ENCODE measurements around the gene ANO2. TPM values are rescaled to one million over a fixed set of nuclear protein-coding genes. Genes with fewer than 3 reads are reported as not detected.

ANO2 gene
- total and polyA plus RNA-seq, 7 donors, result 1.3 to 9.3 (median 4.2) TPM

DNA sequence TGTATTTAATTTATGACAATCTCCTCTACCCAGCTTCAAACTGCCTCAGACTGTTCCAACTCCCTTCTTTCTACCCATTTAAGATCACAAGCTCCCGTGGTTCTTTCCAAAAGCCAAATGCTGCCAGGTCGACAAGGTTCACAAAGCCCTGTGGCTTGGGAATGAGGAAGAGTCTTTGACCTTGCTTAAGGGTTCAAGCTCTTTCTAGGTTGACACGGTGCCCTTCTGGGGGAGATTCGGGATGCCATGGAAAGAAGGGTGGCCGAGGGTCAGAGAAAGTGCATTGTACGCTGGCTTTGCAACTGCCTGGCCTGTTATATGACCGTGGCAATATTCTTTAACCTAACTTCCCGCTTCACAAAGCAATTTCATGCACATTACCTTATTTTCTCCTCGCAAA, 239.3 kb downstream of the ANO2 start:
- WGBS, 3 donors, result 35 to 40% (median 40%) methylated on average over 9 of the region's 9 CpGs
- DNase-seq, result no peak

DNA sequence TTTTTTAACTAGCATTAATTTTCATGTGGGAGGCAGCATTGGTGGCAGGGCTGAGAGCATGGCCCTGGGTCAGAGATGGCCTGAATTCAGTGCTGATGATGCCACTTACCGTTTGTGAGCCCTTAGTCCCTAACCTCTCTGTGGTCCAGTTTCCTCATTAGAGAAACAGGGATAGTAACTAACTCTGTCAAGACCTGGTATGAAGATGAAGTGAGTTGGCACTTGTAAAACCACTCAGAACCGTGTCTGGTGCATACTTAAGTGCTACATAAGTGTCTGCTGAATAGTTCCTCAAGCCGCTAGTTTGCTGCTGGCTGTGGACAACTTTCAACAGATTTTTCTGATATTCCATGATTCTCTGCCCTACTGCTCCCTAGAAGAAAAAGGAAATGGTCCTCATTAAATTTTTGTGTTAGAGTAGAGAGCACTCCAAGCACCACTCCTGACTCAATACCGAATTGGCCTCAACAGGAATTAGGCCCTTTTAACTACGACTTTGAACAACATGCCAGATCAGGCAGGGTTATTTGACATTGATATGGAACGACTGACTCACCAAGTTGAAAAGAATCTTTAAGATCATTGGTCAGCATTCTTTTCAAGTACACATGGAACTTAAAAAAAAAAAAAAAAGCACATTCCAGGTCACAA, 250.2 kb downstream of the ANO2 start:
- ATAC-seq, result no peak

More for the DNA sequence above, 239.3 kb downstream of the ANO2 start:
- intact Hi-C loops (cut with DNase I), result no loop called here
- no peak overlapping the region for H3K4me3 ChIP-seq
- no peaks in the 10 kb centered on the region for H3K36me3 ChIP-seq (ENCODE audit: insufficient read depth in 1 of 2, low read depth in 1 of 2)
- TF ChIP-seq, protein P1, sequence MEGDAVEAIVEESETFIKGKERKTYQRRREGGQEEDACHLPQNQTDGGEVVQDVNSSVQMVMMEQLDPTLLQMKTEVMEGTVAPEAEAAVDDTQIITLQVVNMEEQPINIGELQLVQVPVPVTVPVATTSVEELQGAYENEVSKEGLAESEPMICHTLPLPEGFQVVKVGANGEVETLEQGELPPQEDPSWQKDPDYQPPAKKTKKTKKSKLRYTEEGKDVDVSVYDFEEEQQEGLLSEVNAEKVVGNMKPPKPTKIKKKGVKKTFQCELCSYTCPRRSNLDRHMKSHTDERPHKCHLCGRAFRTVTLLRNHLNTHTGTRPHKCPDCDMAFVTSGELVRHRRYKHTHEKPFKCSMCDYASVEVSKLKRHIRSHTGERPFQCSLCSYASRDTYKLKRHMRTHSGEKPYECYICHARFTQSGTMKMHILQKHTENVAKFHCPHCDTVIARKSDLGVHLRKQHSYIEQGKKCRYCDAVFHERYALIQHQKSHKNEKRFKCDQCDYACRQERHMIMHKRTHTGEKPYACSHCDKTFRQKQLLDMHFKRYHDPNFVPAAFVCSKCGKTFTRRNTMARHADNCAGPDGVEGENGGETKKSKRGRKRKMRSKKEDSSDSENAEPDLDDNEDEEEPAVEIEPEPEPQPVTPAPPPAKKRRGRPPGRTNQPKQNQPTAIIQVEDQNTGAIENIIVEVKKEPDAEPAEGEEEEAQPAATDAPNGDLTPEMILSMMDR (IDR thresholded peaks at IDR 0.05), result no peak
- H3K27ac ChIP-seq, result no peak overlapping the region
- no peaks in the 10 kb centered on the region for H3K27me3 ChIP-seq (ENCODE audit: insufficient read depth in 3 of 3, low read length in 2 of 3)
- no peak for ATAC-seq
- H3K9me3 ChIP-seq, result no peaks in the 10 kb centered on the region
- no peaks in the 10 kb centered on the region for H3K4me1 ChIP-seq

DNA sequence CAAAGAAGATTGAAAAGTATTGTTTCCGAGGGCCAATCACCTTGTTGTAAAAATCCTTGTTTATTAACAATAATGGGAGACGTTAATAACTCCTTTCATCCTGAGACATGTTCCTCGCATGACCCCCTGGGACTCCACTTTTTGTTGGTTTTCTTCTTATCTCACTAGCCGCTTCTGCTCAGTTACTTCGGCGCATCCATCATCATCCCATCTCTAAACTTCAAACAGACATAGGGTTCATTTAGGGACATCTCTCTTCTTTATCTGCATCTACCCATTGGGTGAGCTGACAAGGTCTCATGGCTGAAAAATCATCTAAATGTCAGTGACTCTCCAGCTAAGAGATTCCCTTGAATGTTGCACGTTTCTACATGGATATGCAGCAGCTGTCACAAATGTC, 252.2 kb downstream of the ANO2 start:
- ATAC-seq, result no peak
- no peak for DNase-seq
- WGBS, 3 donors, result 88 to 90% (median 90%) methylated on average over 7 of the region's 7 CpGs
- Histone ChIP-seq H3K27ac (no peak overlapping the region), H3K9me3 (no peaks in the 10 kb centered on the region), H3K36me3 (ENCODE audit: insufficient read depth in 1 of 2, low read depth in 1 of 2) (no peaks in the 10 kb centered on the region), H3K4me1 (no peaks in the 10 kb centered on the region), H3K27me3 (ENCODE audit: insufficient read depth in 3 of 3, low read length in 2 of 3) (peaks cover 0 to 2% (median 0%) of the 10 kb centered on the region in 3 donors), H3K4me3 (no peak overlapping the region)
- TF ChIP-seq, protein P1 (IDR thresholded peaks at IDR 0.05), result no peak
- intact Hi-C loops (cut with DNase I), result no loop called here

More for the DNA sequence above, 250.2 kb downstream of the ANO2 start:
- Histone ChIP-seq H3K27me3 (ENCODE audit: insufficient read depth in 3 of 3, low read length in 2 of 3) (peaks cover 0 to 2% (median 0%) of the 10 kb centered on the region in 3 donors), H3K4me3 (no peak overlapping the region), H3K36me3 (ENCODE audit: insufficient read depth in 1 of 2, low read depth in 1 of 2) (no peaks in the 10 kb centered on the region), H3K9me3 (no peaks in the 10 kb centered on the region), H3K4me1 (no peaks in the 10 kb centered on the region), H3K27ac (no peak overlapping the region)
- WGBS, 3 donors, result 56 to 63% (median 57%) methylated on average over 6 of the region's 6 CpGs
- intact Hi-C loops (cut with DNase I), result no loop called here
- TF ChIP-seq, protein P1 (IDR thresholded peaks at IDR 0.05), result no peak
- DNase-seq, result no peak

DNA sequence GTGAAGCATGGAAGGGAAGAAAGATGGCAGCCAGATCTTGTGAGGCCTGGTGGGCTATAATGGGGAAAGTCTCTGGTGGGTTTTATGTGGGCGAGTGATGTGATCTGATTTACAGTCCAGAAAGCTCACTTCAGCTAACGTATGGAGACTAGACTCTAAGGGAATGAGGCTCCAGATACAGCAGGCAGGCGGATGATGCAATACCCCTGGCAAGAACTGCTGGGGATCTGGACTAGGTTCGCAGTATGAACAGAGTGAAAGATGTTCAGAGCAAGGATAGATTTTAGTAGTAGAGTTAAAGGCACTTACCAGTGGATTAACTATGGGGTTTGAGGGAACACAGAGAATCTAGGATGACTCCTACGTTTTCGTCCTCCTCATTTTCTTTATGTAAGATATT, 253.1 kb downstream of the ANO2 start:
- Histone ChIP-seq H3K9me3 (no peaks in the 10 kb centered on the region), H3K36me3 (ENCODE audit: insufficient read depth in 1 of 2, low read depth in 1 of 2) (no peaks in the 10 kb centered on the region), H3K4me3 (no peak overlapping the region), H3K27me3 (ENCODE audit: insufficient read depth in 3 of 3, low read length in 2 of 3) (peaks cover 0 to 2% (median 0%) of the 10 kb centered on the region in 3 donors), H3K4me1 (no peaks in the 10 kb centered on the region), H3K27ac (no peak overlapping the region)
- intact Hi-C loops (cut with DNase I), result no loop called here
- DNase-seq (no peak), ATAC-seq (no peak)
- TF ChIP-seq, protein P1 (IDR thresholded peaks at IDR 0.05), result no peak
- 70 to 79% (median 71%) methylated on average over 6 of the region's 6 CpGs for WGBS, 3 donors

DNA sequence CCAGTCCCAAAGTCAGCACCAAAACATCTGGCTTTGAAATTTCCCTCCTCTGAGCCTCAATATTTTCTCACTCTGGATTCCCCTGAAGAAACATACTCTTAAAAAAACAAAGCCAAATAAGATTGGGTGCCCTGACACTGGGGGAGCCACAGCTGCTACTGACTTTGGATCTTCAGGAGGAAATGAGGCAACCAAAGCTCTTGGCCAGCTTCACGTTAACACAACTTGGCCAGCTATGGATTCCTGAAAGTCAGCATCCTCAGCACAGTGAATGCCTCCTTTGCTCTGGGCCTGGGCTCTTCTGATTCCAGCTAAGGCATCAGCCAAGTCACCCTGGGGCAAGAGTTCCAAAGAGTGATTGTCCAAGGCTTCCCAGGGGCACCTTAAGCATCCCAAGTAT, 254.8 kb downstream of the ANO2 start:
- Histone ChIP-seq H3K9me3 (no peaks in the 10 kb centered on the region), H3K4me3 (no peak overlapping the region), H3K4me1 (no peaks in the 10 kb centered on the region), H3K27ac (no peak overlapping the region), H3K27me3 (ENCODE audit: insufficient read depth in 3 of 3, low read length in 2 of 3) (peaks cover 0 to 2% (median 0%) of the 10 kb centered on the region in 3 donors), H3K36me3 (ENCODE audit: insufficient read depth in 1 of 2, low read depth in 1 of 2) (no peaks in the 10 kb centered on the region)
- WGBS, 3 donors, result 12 to 43% (median 31%) methylated on average over 1 of the region's 1 CpG
- TF ChIP-seq, protein P1 (IDR thresholded peaks at IDR 0.05), result no peak
- no peak for ATAC-seq
- DNase-seq, result no peak
- intact Hi-C loops (cut with DNase I), result no loop called here
